NOMO-1 treated with dmso at 0.1 percent for 144 hours (cell line): Measurements from ENCODE around the gene PADI1.

Experiments used
- DNase-seq: peaks from one replicate; lab custom pipeline; 2025; ENCODE audit not compliant: unreplicated experiment; lab: John Stamatoyannopoulos, UW

PADI1 gene

GRCh38 chr1:17204546-17205440, at the start of gene PADI1:
Gene PADI1 (plus strand): TSS chr1:17205128. CDS start chr1:17205218, 90 bp downstream.
- no peak for DNase-seq

- no peak for DNase-seq
These were observed 49.5 kb upstream of the PADI1 start for GRCh38 chr1:17155257-17155920.

- DNase-seq = no peak
These were observed 48.8 kb upstream of the PADI1 start for GRCh38 chr1:17156108-17156507.

- DNase-seq = no peak
These were observed 46.0 kb upstream of the PADI1 start for GRCh38 chr1:17158961-17159360.

GRCh38 chr1:17161137-17161740, 43.7 kb upstream of the PADI1 start:
- DNase-seq = no peak

- no peak for DNase-seq
These were observed 42.8 kb upstream of the PADI1 start for GRCh38 chr1:17161926-17162800.

- no peak for DNase-seq
These were observed 42.0 kb upstream of the PADI1 start for GRCh38 chr1:17162941-17163340.

- DNase-seq = no peak
These were observed 41.6 kb upstream of the PADI1 start for GRCh38 chr1:17163371-17163770.

- no peak for DNase-seq
These were observed 40.9 kb upstream of the PADI1 start for GRCh38 chr1:17163789-17164666.

GRCh38 chr1:17165823-17166222, 39.1 kb upstream of the PADI1 start:
- no peak for DNase-seq

GRCh38 chr1:17167041-17167785, 37.7 kb upstream of the PADI1 start:
- DNase-seq = no peak

- DNase-seq = no peak
These were observed 37.2 kb upstream of the PADI1 start for GRCh38 chr1:17167786-17168090.

- DNase-seq = no peak
These were observed 36.6 kb upstream of the PADI1 start for GRCh38 chr1:17168091-17168876.

- DNase-seq = no peak
These were observed 34.4 kb upstream of the PADI1 start for GRCh38 chr1:17170571-17170970.

- DNase-seq = no peak
These were observed 31.7 kb upstream of the PADI1 start for GRCh38 chr1:17173217-17173616.

- DNase-seq = no peak
These were observed 28.4 kb upstream of the PADI1 start for GRCh38 chr1:17176306-17177061.

GRCh38 chr1:17177651-17178050, 27.3 kb upstream of the PADI1 start:
- no peak for DNase-seq
